Psoas muscle (tissue), 8 donors: Measurements from ENCODE around the gene NSMF. TPM values are rescaled to one million over a fixed set of nuclear protein-coding genes. Genes with fewer than 3 reads are reported as not detected.
"Not testable (repeated sequence)": the region's sequence is repeated elsewhere in the genome, so short reads cannot be mapped to it uniquely, and the experiment has no call there.

ENCODE experiments used
- ATAC-seq, 4 donors: fragments of 200-7000 bp; cut with Tn5 transposase; one replicate each; pipeline ENCODE4 v1.9.1; 2020; ENCODE audit warnings: moderate library complexity in 3 of 4, mild to moderate bottlenecking in 2 of 4
- DNase-seq, 2 donors: peaks; one replicate each; pipeline ENCODE4 v3.0.0-alpha.2; 2020
- H3K27ac ChIP-seq: fragments of 200-600 bp; one replicate; pipeline ENCODE4 v1.8.0; 2022
- H3K27me3 ChIP-seq, 3 donors: fragments of 200-600 bp in 1 of 3; one replicate each; pipeline versions ENCODE4 v1.6.1 to v1.8.0; 2013 to 2022; ENCODE audit warnings: low read length in 2 of 3, mild to moderate bottlenecking in 2 of 3, moderate library complexity in 1 of 3; ENCODE audit not compliant: insufficient read depth in 3 of 3
- H3K36me3 ChIP-seq, 2 donors: fragments of 200-600 bp in 1 of 2; one replicate each; pipeline versions ENCODE4 v1.6.1 to v1.8.0; 2013 to 2022; ENCODE audit warnings: low read depth in 1 of 2, mild to moderate bottlenecking in 1 of 2, moderate library complexity in 1 of 2; ENCODE audit not compliant: insufficient read depth in 1 of 2
- H3K4me1 ChIP-seq: fragments of 200-600 bp; one replicate; pipeline ENCODE4 v1.8.0; 2022
- H3K4me3 ChIP-seq: fragments of 200-600 bp; one replicate; pipeline ENCODE4 v1.8.0; 2022; ENCODE audit warnings: mild to moderate bottlenecking
- H3K9me3 ChIP-seq: fragments of 200-600 bp; one replicate; pipeline ENCODE4 v1.8.0; 2022
- WGBS, 3 donors: extraction: QIAGEN DNeasy Blood & Tissue Kit; methylation state at CpG; one replicate each; pipeline versions ENCODE4 v1.1.6 to v1.1.7; 2013; 5-methylcytosine and 5-hydroxymethylcytosine counted together
- intact Hi-C, 2 donors: fragments of 100-400 bp; cut with DNase I; formaldehyde crosslinking; loops; one replicate each; pipeline versions ENCODE4 v1.11.0 to v1.14.2; 2022
- polyA plus RNA-seq, 3 donors: library from polyadenylated mRNA; stranded (reverse); fragments of 200-250 nt; gene quantifications; one replicate each; pipeline ENCODE4 v1.2.3, GENCODE V29; 2013
- total RNA-seq, 4 donors: library from RNA; stranded (reverse); fragmentation: NEBNext Ultra II Directional in 2 of 4; extraction: Animal tissue kit (Norgen Biotek cat#: 25700) in 2 of 4; gene quantifications; one replicate each; pipeline versions ENCODE4 v1.2.1 to v1.2.4, GENCODE V29; 2021 to 2023
- TF ChIP-seq, protein P1 (sequence below): fragments of 200-600 bp; IDR thresholded peaks from one replicate; pipeline ENCODE4 v1.8.0; 2022; ENCODE audit warnings: antibody characterized with exemption
- donor health status: healthy with polysubstance abuse.
- donor health status: DM: no; HTN: no; CAD: no; lungs with moderate emphysema.
- donor health status: Bipolar disorder and iron deficiency.
- donor health status: healthy.
- donor health status: DM: yes; HTN: yes; CAD: no.
- donor health status: DM: no; HTN: no; CAD: no.
- donor health status: DM: no; HTN: no; CAD: no.
- donor health status: DM: yes; HTN: yes; CAD: no.

NSMF gene
- total and polyA plus RNA-seq, 7 donors = 4.8 to 11.2 (median 6.4) TPM

DNA sequence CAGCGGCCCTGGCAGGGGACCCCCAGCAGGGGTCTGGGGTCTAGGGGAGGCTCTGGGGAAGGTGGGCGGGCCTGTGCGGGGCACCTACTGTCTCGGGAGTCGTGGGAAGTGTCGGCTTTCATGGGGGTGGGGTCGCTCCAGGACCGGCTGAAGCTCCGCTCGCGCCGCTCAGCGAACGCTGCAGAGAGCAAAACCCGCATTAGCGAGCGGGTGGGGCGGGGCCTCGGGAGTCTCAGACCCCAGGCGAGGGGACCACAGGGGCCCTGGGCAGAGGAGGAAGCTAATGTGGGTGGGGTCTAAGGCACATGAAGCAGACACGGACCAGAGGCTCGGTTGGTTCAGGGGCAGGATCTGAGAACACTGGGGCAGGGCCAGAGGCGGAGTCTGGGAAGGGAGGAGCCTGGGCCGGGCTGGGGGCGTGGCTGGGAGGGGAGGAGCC is 5.5 kb downstream of the NSMF start:
- DNase-seq (peak; percentile 73 to 87), ATAC-seq (peak; percentile 51 to 77 (median 68))
- H3K9me3 ChIP-seq = no peaks in the 10 kb centered on the region
- WGBS, 3 donors = 48 to 56% (median 50%) methylated on average over 23 to 25 of the region's 25 CpGs
- H3K4me3 ChIP-seq = peak overlapping the region; percentile 24
- intact Hi-C loops = no loop called here
- H3K27me3 ChIP-seq = no peaks in the 10 kb centered on the region
- TF ChIP-seq, protein P1, sequence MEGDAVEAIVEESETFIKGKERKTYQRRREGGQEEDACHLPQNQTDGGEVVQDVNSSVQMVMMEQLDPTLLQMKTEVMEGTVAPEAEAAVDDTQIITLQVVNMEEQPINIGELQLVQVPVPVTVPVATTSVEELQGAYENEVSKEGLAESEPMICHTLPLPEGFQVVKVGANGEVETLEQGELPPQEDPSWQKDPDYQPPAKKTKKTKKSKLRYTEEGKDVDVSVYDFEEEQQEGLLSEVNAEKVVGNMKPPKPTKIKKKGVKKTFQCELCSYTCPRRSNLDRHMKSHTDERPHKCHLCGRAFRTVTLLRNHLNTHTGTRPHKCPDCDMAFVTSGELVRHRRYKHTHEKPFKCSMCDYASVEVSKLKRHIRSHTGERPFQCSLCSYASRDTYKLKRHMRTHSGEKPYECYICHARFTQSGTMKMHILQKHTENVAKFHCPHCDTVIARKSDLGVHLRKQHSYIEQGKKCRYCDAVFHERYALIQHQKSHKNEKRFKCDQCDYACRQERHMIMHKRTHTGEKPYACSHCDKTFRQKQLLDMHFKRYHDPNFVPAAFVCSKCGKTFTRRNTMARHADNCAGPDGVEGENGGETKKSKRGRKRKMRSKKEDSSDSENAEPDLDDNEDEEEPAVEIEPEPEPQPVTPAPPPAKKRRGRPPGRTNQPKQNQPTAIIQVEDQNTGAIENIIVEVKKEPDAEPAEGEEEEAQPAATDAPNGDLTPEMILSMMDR = no peak
- peaks cover 0 to 47% of the 10 kb centered on the region in 2 donors for H3K36me3 ChIP-seq
- H3K4me1 ChIP-seq = peaks cover 4% of the 10 kb centered on the region
- H3K27ac ChIP-seq = no peak overlapping the region

DNA sequence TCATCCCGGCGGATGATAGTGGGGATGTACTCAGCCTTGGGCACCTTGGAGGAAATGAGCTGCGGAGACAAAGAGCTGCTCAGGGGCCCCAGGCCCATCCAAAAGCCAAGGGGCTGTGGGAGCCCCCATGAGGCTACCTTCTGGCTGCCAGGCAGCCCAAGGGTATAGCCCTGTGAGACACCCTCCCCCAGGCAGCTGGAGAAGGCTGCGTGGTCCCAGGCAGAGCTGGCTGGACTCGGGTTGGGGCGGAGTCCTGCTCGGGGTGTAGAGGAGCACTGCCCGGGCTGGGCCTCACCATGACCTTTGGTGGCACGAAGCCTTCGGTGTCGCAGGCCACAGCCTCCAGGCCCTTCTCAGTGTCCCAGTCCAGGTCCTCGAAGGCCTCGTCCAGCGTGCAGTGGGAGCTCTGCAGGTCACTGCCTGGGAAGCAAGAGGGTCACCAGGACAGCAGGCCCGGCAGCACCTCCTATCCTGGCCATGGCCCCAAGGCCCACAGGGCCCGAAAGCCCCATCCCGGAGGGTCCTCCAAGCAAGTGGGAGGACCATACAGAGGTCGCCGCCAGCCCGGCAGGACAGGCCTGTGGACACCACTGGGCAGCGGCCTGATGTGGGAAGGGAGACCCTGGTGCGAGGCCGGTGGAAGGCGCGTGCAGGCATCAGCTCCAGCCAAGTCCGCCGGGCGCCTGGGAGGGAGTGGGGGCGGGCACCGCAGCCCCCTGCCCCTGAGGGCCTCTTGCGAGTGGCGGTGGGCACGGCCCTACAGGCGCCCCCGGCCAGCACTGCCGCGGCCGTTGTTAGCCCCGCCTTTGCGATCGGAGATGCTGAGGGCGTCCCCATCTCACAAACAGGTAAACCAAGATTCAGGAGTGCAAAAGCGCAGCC is 6.1 kb downstream of the NSMF start:
- H3K36me3 ChIP-seq = peaks cover 0 to 51% of the 10 kb centered on the region in 2 donors
- intact Hi-C loops = no loop called here
- 86 to 91% (median 89%) methylated on average over 31 to 43 of the region's 43 CpGs for WGBS, 3 donors
- peak; percentile 36 to 62 for DNase-seq
- ATAC-seq = peak in 1 of 4 donors; percentile 4
- TF ChIP-seq, protein P1 = no peak
- H3K27ac ChIP-seq = no peak overlapping the region
- no peaks in the 10 kb centered on the region for H3K27me3 ChIP-seq
- H3K4me1 ChIP-seq = no peaks in the 10 kb centered on the region
- H3K4me3 ChIP-seq = peak overlapping the region; percentile 24
- H3K9me3 ChIP-seq = no peaks in the 10 kb centered on the region

DNA sequence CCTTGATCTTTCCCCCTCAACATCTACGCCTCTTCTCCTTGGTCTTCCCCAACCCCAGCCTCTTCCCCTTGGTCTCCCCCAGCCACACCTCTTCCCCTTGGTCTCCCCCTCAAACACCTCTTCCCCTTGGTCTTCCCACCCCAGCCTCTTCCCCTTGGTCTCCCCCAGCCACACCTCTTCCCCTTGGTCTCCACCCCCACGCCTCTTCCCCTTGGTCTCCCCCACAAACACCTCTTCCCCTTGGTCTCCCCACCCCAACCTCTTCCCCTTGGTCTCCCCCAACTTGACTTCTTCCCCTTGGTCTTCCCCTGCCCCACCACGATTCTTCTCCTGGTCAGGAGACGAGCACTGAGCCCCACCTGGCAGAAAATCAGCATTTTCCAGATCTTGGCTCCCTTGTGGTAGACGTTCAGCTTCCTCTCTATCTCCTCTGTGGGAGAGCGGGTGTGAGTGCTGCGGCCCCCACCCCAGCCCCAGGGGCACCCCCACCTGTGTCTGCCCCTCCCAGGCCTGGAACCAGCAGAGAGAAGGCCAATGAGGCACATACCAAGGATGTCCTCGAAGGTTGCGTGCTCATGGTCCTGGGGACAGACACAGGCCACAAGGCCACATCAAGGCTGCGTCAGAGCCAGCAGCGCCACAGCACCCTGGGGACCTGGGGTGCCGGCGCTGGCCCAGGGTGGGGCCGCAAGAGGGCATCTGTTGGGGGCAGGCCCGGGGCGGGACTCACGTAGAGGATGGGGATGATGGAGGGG is 7.0 kb downstream of the NSMF start:
- H3K4me1 ChIP-seq = no peaks in the 10 kb centered on the region
- H3K27me3 ChIP-seq = no peaks in the 10 kb centered on the region
- intact Hi-C loops = no loop called here
- no peak overlapping the region for H3K4me3 ChIP-seq
- ATAC-seq (no peak), DNase-seq (peak; percentile 23 to 58)
- WGBS, 3 donors = 89 to 93% (median 92%) methylated on average over 17 of the region's 17 CpGs
- TF ChIP-seq, protein P1 = no peak
- no peaks in the 10 kb centered on the region for H3K9me3 ChIP-seq
- peaks cover 0 to 46% of the 10 kb centered on the region in 2 donors for H3K36me3 ChIP-seq
- H3K27ac ChIP-seq = no peak overlapping the region

DNA sequence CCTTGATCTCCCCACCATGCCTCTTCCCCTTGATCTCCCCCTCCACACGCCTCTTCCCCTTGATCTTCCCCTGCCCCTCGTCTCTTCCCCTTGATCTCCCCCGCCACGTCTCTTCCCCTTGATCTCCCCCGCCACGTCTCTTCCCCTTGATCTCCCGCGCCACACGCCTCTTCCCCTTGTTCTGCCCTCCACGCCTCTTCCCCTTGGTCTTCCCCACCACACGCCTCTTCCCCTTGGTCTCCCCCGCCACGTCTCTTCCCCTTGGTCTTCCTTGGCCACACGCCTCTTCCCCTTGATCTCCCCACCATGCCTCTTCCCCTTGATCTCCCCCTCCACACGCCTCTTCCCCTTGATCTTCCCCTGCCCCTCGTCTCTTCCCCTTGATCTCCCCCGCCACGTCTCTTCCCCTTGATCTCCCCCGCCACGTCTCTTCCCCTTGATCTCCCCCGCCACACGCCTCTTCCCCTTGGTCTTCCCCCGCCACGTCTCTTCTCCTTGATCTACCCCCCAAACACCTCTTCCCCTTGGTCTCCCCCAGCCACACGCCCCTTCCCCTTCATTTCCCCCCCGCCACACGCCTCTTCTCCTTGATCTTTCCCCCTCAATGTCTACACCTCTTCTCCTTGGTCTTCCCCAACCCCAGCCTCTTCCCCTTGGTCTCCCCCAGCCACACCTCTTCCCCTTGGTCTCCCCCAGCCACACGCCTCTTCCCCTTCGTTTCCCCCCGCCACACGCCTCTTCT is 7.7 kb downstream of the NSMF start:
- intact Hi-C loops, H3K4me1 ChIP-seq, ATAC-seq, H3K4me3 ChIP-seq, H3K9me3 ChIP-seq, H3K27me3 ChIP-seq, H3K27ac ChIP-seq: not testable (repeated sequence)
- H3K36me3 ChIP-seq = peaks cover 0 to 38% of the 10 kb centered on the region in 2 donors
- peak in 1 of 2 donors; percentile 21 for DNase-seq
- 86 to 97% (median 94%) methylated on average over 9 to 11 of the region's 31 CpGs for WGBS, 3 donors

DNA sequence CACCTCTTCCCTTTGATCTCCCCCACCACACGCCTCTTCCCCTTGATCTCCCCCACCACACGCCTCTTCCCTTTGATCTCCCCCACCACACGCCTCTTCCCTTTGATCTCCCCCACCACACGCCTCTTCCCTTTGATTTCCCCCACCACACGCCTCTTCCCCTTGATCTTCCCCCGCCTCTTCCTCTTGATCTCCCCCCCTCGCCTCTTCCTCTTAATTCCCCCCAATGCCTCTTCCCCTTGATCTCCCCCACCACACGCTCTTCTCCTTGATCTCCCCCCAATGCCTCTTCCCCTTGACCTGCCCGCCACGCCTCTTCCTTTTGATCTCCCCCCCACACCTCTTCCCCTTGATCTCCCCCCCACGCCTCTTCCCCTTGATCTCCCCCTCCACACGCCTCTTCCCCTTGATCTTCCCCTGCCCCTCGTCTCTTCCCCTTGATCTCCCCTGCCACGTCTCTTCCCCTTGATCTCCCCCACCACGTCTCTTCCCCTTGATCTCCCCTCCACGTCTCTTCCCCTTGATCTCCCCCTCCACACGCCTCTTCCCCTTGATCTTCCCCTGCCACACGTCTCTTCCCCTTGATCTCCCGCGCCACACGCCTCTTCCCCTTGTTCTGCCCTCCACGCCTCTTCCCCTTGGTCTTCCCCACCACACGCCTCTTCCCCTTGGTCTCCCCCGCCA is 8.5 kb downstream of the NSMF start:
- 92 to 97% (median 93%) methylated on average over 21 to 22 of the region's 24 CpGs for WGBS, 3 donors
- ATAC-seq, H3K27ac ChIP-seq, H3K9me3 ChIP-seq, H3K27me3 ChIP-seq, intact Hi-C loops, H3K4me3 ChIP-seq, H3K4me1 ChIP-seq: not testable (repeated sequence)
- peak; percentile 8 to 45 for DNase-seq
- peaks cover 0 to 31% of the 10 kb centered on the region in 2 donors for H3K36me3 ChIP-seq
